Measurements from ENCODE around the gene MARS2.
"Not testable (repeated sequence)": the region's sequence is repeated elsewhere in the genome, so short reads cannot be mapped to it uniquely, and the experiment has no call there.

Gene MARS2

GRCh38 chr2:197695206-197695605, 10.0 kb upstream of the MARS2 start:
- H3K27ac Mint-ChIP-seq; H3K4me3 Mint-ChIP-seq; H3K36me3 Mint-ChIP-seq; H3K9me3 Mint-ChIP-seq; H3K4me1 Mint-ChIP-seq; DNase-seq; ATAC-seq (replicated peaks): not testable (repeated sequence)
- peaks cover 8 to 12% of the 10 kb centered on the region in 2 donors for H3K27me3 Mint-ChIP-seq

- ATAC-seq (replicated peaks); H3K36me3 Mint-ChIP-seq; DNase-seq; H3K4me3 Mint-ChIP-seq; H3K27ac Mint-ChIP-seq; H3K9me3 Mint-ChIP-seq; H3K4me1 Mint-ChIP-seq: not testable (repeated sequence)
- H3K27me3 Mint-ChIP-seq = peaks cover 14 to 19% of the 10 kb centered on the region in 2 donors
Measured at GRCh38 chr2:197695971-197696370, 9.2 kb upstream of the MARS2 start.

GRCh38 chr2:197696571-197696970, 8.6 kb upstream of the MARS2 start:
- H3K27me3 Mint-ChIP-seq = peaks cover 19 to 25% of the 10 kb centered on the region in 2 donors
- not testable (repeated sequence) for ATAC-seq (replicated peaks)

GRCh38 chr2:197699724-197700123, 5.4 kb upstream of the MARS2 start:
- not testable (repeated sequence) for H3K27ac Mint-ChIP-seq; H3K36me3 Mint-ChIP-seq; H3K4me1 Mint-ChIP-seq; H3K4me3 Mint-ChIP-seq; H3K9me3 Mint-ChIP-seq; DNase-seq; ATAC-seq (replicated peaks)
- peaks cover 21 to 28% of the 10 kb centered on the region in 2 donors for H3K27me3 Mint-ChIP-seq

More at GRCh38 chr2:197696571-197696970, 8.6 kb upstream of the MARS2 start:
- H3K27ac Mint-ChIP-seq, H3K4me1 Mint-ChIP-seq, H3K4me3 Mint-ChIP-seq, DNase-seq, H3K36me3 Mint-ChIP-seq, H3K9me3 Mint-ChIP-seq: not testable (repeated sequence)

- Mint-ChIP-seq H3K27me3 (peaks cover 16 to 22% of the 10 kb centered on the region in 2 donors), H3K4me1 (peaks cover 3 to 7% of the 10 kb centered on the region in 2 donors), H3K27ac (peak overlapping the region; percentile 56), H3K36me3 (no peaks in the 10 kb centered on the region), H3K4me3 (no peak overlapping the region), H3K9me3 (no peaks in the 10 kb centered on the region)
- ATAC-seq (replicated peaks) (no peak), DNase-seq (no peak)
Measured at GRCh38 chr2:197700960-197701359, 4.2 kb upstream of the MARS2 start.

- Mint-ChIP-seq H3K4me1 (peaks cover 25 to 37% of the 10 kb centered on the region in 2 donors), H3K4me3 (peak overlapping the region; percentile 92 to 93), H3K27ac (peak overlapping the region; percentile 88), H3K36me3 (peaks cover 9 to 14% of the 10 kb centered on the region in 2 donors), H3K27me3 (peaks cover 16 to 22% of the 10 kb centered on the region in 2 donors), H3K9me3 (no peaks in the 10 kb centered on the region)
- DNase-seq (no peak), ATAC-seq (replicated peaks) (peak; percentile 57 to 59)
Measured at GRCh38 chr2:197704434-197705120, 592 bp upstream of the MARS2 start.

GRCh38 chr2:197705912-197706838, 1.0 kb downstream of the MARS2 start:
- H3K27me3 Mint-ChIP-seq = peaks cover 8 to 9% of the 10 kb centered on the region in 2 donors
- ATAC-seq (replicated peaks) (no peak), DNase-seq (no peak)
- H3K36me3 Mint-ChIP-seq = peaks cover 16 to 23% of the 10 kb centered on the region in 2 donors
- peak overlapping the region; percentile 92 to 94 for H3K4me3 Mint-ChIP-seq
- H3K9me3 Mint-ChIP-seq = no peaks in the 10 kb centered on the region
- H3K27ac Mint-ChIP-seq = peak overlapping the region; percentile 94
- H3K4me1 Mint-ChIP-seq = peaks cover 32 to 47% of the 10 kb centered on the region in 2 donors

GRCh38 chr2:197706839-197707207, 1.7 kb downstream of the MARS2 start:
- Mint-ChIP-seq H3K36me3 (peaks cover 17 to 27% of the 10 kb centered on the region in 2 donors), H3K9me3 (no peaks in the 10 kb centered on the region), H3K4me1 (peaks cover 36 to 52% of the 10 kb centered on the region in 2 donors), H3K4me3 (peak overlapping the region; percentile 92 to 94), H3K27ac (no peak overlapping the region), H3K27me3 (peaks cover 2 to 3% of the 10 kb centered on the region in 2 donors)
- no peak for DNase-seq
- ATAC-seq (replicated peaks) = no peak

GRCh38 chr2:197707316-197708213, 2.4 kb downstream of the MARS2 start:
- peaks cover 19 to 27% of the 10 kb centered on the region in 2 donors for H3K36me3 Mint-ChIP-seq
- H3K4me1 Mint-ChIP-seq = peaks cover 36 to 57% of the 10 kb centered on the region in 2 donors
- ATAC-seq (replicated peaks) (no peak), DNase-seq (no peak)
- no peak overlapping the region for H3K27ac Mint-ChIP-seq
- peak overlapping the region; percentile 92 to 94 for H3K4me3 Mint-ChIP-seq
- no peaks in the 10 kb centered on the region for H3K27me3 Mint-ChIP-seq
- H3K9me3 Mint-ChIP-seq = no peaks in the 10 kb centered on the region

- ATAC-seq (replicated peaks) (no peak), DNase-seq (no peak)
- Mint-ChIP-seq H3K4me1 (peaks cover 39 to 62% of the 10 kb centered on the region in 2 donors), H3K9me3 (no peaks in the 10 kb centered on the region), H3K4me3 (peak overlapping the region in 1 of 2 donors; percentile 25), H3K27me3 (no peaks in the 10 kb centered on the region), H3K36me3 (peaks cover 19 to 34% of the 10 kb centered on the region in 2 donors), H3K27ac (no peak overlapping the region)
Measured at GRCh38 chr2:197708331-197708730, 3.2 kb downstream of the MARS2 start.

- not testable (repeated sequence) for H3K27ac Mint-ChIP-seq
- Mint-ChIP-seq H3K36me3 (peaks cover 19 to 37% of the 10 kb centered on the region in 2 donors), H3K4me1 (peaks cover 39 to 64% of the 10 kb centered on the region in 2 donors)
Measured at GRCh38 chr2:197709140-197709539, 4.0 kb downstream of the MARS2 start.

GRCh38 chr2:197710424-197711042, 5.4 kb downstream of the MARS2 start:
- Mint-ChIP-seq H3K4me1 (peaks cover 36 to 58% of the 10 kb centered on the region in 2 donors), H3K36me3 (peaks cover 24 to 40% of the 10 kb centered on the region in 2 donors), H3K4me3 (no peak overlapping the region), H3K27me3 (no peaks in the 10 kb centered on the region), H3K27ac (no peak overlapping the region), H3K9me3 (no peaks in the 10 kb centered on the region)
- DNase-seq = no peak
- ATAC-seq (replicated peaks) = peak; percentile 62 to 69

More at GRCh38 chr2:197709140-197709539, 4.0 kb downstream of the MARS2 start:
- ATAC-seq (replicated peaks); H3K27me3 Mint-ChIP-seq; DNase-seq; H3K4me3 Mint-ChIP-seq; H3K9me3 Mint-ChIP-seq: not testable (repeated sequence)

- Mint-ChIP-seq H3K9me3 (no peaks in the 10 kb centered on the region), H3K36me3 (peaks cover 26 to 42% of the 10 kb centered on the region in 2 donors), H3K27me3 (no peaks in the 10 kb centered on the region), H3K4me1 (peaks cover 30 to 50% of the 10 kb centered on the region in 2 donors), H3K4me3 (no peak overlapping the region), H3K27ac (no peak overlapping the region)
- ATAC-seq (replicated peaks) (no peak), DNase-seq (no peak)
Measured at GRCh38 chr2:197711578-197711977, 6.4 kb downstream of the MARS2 start.
